Nephron (organoid): ENCODE results near the gene SLC3A2.
"Not testable (repeated sequence)": the region's sequence is repeated elsewhere in the genome, so short reads cannot be mapped to it uniquely, and the experiment has no call there.

ENCODE experiments used
- H3K27ac Mint-ChIP-seq, 3 experiments: 2 replicates each; pipeline ENCODE4 v1.8.0; 2020; ENCODE audit warnings: mixed read lengths in 3 of 3, mild to moderate bottlenecking in 2 of 3, moderate library complexity in 1 of 3
- H3K27me3 Mint-ChIP-seq: 2 replicates; pipeline ENCODE4 v1.8.0; 2021; ENCODE audit warnings: low read depth, mild to moderate bottlenecking, moderate library complexity, mixed read lengths
- H3K36me3 Mint-ChIP-seq: 2 replicates; pipeline ENCODE4 v1.8.0; 2020; ENCODE audit warnings: low read depth, mixed read lengths
- H3K4me1 Mint-ChIP-seq: 2 replicates; pipeline ENCODE4 v1.8.0; 2020; ENCODE audit warnings: mixed read lengths
- H3K4me3 Mint-ChIP-seq, 3 experiments: 2 replicates each; pipeline ENCODE4 v1.8.0; 2020; ENCODE audit warnings: mild to moderate bottlenecking in 3 of 3, mixed read lengths in 3 of 3, moderate library complexity in 2 of 3
- H3K9me3 Mint-ChIP-seq: 2 replicates; pipeline ENCODE4 v1.8.0; 2020; ENCODE audit warnings: mixed read lengths
- CTCF ChIP-seq, 3 experiments: fragments of 200-600 bp; sonication (generic); IDR thresholded peaks; one replicate each; pipeline ENCODE4 v1.5.0; 2021; ENCODE audit warnings: antibody characterized with exemption in 3 of 3; ENCODE audit not compliant: unreplicated experiment in 3 of 3

The SLC3A2 gene

GRCh38 chr11:62856333-62856895 is 24.3 kb upstream of the SLC3A2 start:
- H3K9me3 Mint-ChIP-seq, result no peaks in the 10 kb centered on the region
- H3K36me3 Mint-ChIP-seq, result peaks cover 40% of the 10 kb centered on the region
- H3K4me3 Mint-ChIP-seq, result peak overlapping the region; percentile 95 to 96 (median 96)
- TF ChIP-seq CTCF (IDR thresholded peaks at IDR 0.05; ENCODE audit: unreplicated experiment in 3 of 3), result no peak
- peak overlapping the region; percentile 88 to 94 (median 93) for H3K27ac Mint-ChIP-seq
- H3K27me3 Mint-ChIP-seq, result no peaks in the 10 kb centered on the region
- peaks cover 70% of the 10 kb centered on the region for H3K4me1 Mint-ChIP-seq

GRCh38 chr11:62857541-62857982 is 23.1 kb upstream of the SLC3A2 start:
- H3K4me1 Mint-ChIP-seq, result peaks cover 65% of the 10 kb centered on the region
- peaks cover 31% of the 10 kb centered on the region for H3K36me3 Mint-ChIP-seq
- H3K9me3 Mint-ChIP-seq, result no peaks in the 10 kb centered on the region
- H3K27ac Mint-ChIP-seq, result peak overlapping the region; percentile 63 to 84 (median 72)
- TF ChIP-seq CTCF (IDR thresholded peaks at IDR 0.05; ENCODE audit: unreplicated experiment in 3 of 3), result no peak
- H3K27me3 Mint-ChIP-seq, result no peaks in the 10 kb centered on the region
- H3K4me3 Mint-ChIP-seq, result peak overlapping the region; percentile 95 to 96 (median 96)

- Mint-ChIP-seq H3K4me3 (peak overlapping the region; percentile 95 to 96 (median 96)), H3K36me3 (peaks cover 25% of the 10 kb centered on the region), H3K4me1 (peaks cover 63% of the 10 kb centered on the region), H3K27me3 (no peaks in the 10 kb centered on the region), H3K9me3 (no peaks in the 10 kb centered on the region), H3K27ac (peak overlapping the region; percentile 63 to 84 (median 72))
- no peak for TF ChIP-seq CTCF (IDR thresholded peaks at IDR 0.05; ENCODE audit: unreplicated experiment in 3 of 3)
Observed at GRCh38 chr11:62858201-62858600, 22.5 kb upstream of the SLC3A2 start.

GRCh38 chr11:62859281-62859703 is 21.4 kb upstream of the SLC3A2 start:
- H3K27me3 Mint-ChIP-seq, H3K9me3 Mint-ChIP-seq: not testable (repeated sequence)
- peak overlapping the region in 1 of 3 experiments; percentile 55 for H3K27ac Mint-ChIP-seq
- peaks cover 14% of the 10 kb centered on the region for H3K36me3 Mint-ChIP-seq
- peaks cover 60% of the 10 kb centered on the region for H3K4me1 Mint-ChIP-seq
- H3K4me3 Mint-ChIP-seq, result peak overlapping the region in 1 of 3 experiments; percentile 27

GRCh38 chr11:62860835-62861563 is 19.7 kb upstream of the SLC3A2 start:
- TF ChIP-seq CTCF (IDR thresholded peaks at IDR 0.05; ENCODE audit: unreplicated experiment in 3 of 3), result no peak
- Mint-ChIP-seq H3K36me3 (no peaks in the 10 kb centered on the region), H3K4me1 (peaks cover 51% of the 10 kb centered on the region), H3K27ac (peak overlapping the region; percentile 75 to 92 (median 88)), H3K9me3 (no peaks in the 10 kb centered on the region), H3K27me3 (no peaks in the 10 kb centered on the region), H3K4me3 (no peak overlapping the region)

- not testable (repeated sequence) for H3K27ac Mint-ChIP-seq, H3K27me3 Mint-ChIP-seq, H3K4me3 Mint-ChIP-seq, H3K36me3 Mint-ChIP-seq, H3K9me3 Mint-ChIP-seq
- H3K4me1 Mint-ChIP-seq, result peaks cover 46% of the 10 kb centered on the region
Observed at GRCh38 chr11:62861564-62862192, 19.0 kb upstream of the SLC3A2 start.
